ENCODE data around the gene CREM.
A peak's percentile ranks its signal among the peaks of the same experiment; 100 is the strongest.
"Not testable (repeated sequence)": the region's sequence is repeated elsewhere in the genome, so short reads cannot be mapped to it uniquely, and the experiment has no call there.

Gene CREM

GRCh38 chr10:35212856-35213255 lies 86.2 kb downstream of the CREM start:
- Histone ChIP-seq H3K9me3 (ENCODE audit: severe bottlenecking) (no peaks in the 10 kb centered on the region), H3K36me3 (ENCODE audit: low read depth) (no peaks in the 10 kb centered on the region), H3K27me3 (ENCODE audit: insufficient read depth, poor library complexity, severe bottlenecking) (no peaks in the 10 kb centered on the region), H3K27ac (ENCODE audit: poor library complexity, severe bottlenecking) (no peak overlapping the region), H3K4me3 (ENCODE audit: severe bottlenecking) (no peak overlapping the region), H3K4me1 (ENCODE audit: insufficient read depth, poor library complexity, severe bottlenecking) (no peaks in the 10 kb centered on the region)
- DNase-seq (ENCODE audit: low spot score) (no peak), ATAC-seq (ENCODE audit: low read depth) (no peak)
- no peak for TF ChIP-seq CTCF (IDR thresholded peaks at IDR 0.05; ENCODE audit: poor library complexity, severe bottlenecking)

- Histone ChIP-seq H3K27me3 (ENCODE audit: insufficient read depth, poor library complexity, severe bottlenecking) (no peaks in the 10 kb centered on the region), H3K36me3 (ENCODE audit: low read depth) (no peaks in the 10 kb centered on the region), H3K27ac (ENCODE audit: poor library complexity, severe bottlenecking) (no peak overlapping the region), H3K4me1 (ENCODE audit: insufficient read depth, poor library complexity, severe bottlenecking) (no peaks in the 10 kb centered on the region), H3K9me3 (ENCODE audit: severe bottlenecking) (no peaks in the 10 kb centered on the region), H3K4me3 (ENCODE audit: severe bottlenecking) (no peak overlapping the region)
- no peak for TF ChIP-seq CTCF (IDR thresholded peaks at IDR 0.05; ENCODE audit: poor library complexity, severe bottlenecking)
- DNase-seq (ENCODE audit: low spot score) (no peak), ATAC-seq (ENCODE audit: low read depth) (no peak)
Measured at GRCh38 chr10:35213699-35214098, 87.1 kb downstream of the CREM start.

- Histone ChIP-seq H3K4me3 (ENCODE audit: severe bottlenecking) (no peak overlapping the region), H3K4me1 (ENCODE audit: insufficient read depth, poor library complexity, severe bottlenecking) (no peaks in the 10 kb centered on the region), H3K36me3 (ENCODE audit: low read depth) (no peaks in the 10 kb centered on the region), H3K27me3 (ENCODE audit: insufficient read depth, poor library complexity, severe bottlenecking) (no peaks in the 10 kb centered on the region), H3K27ac (ENCODE audit: poor library complexity, severe bottlenecking) (no peak overlapping the region), H3K9me3 (ENCODE audit: severe bottlenecking) (no peaks in the 10 kb centered on the region)
- no peak for TF ChIP-seq CTCF (IDR thresholded peaks at IDR 0.05; ENCODE audit: poor library complexity, severe bottlenecking)
- no peak for DNase-seq (ENCODE audit: low spot score)
- no peak for ATAC-seq (ENCODE audit: low read depth)
Measured at GRCh38 chr10:35214607-35215020, 88.0 kb downstream of the CREM start.

GRCh38 chr10:35215107-35215506 lies 88.5 kb downstream of the CREM start:
- TF ChIP-seq CTCF (IDR thresholded peaks at IDR 0.05; ENCODE audit: poor library complexity, severe bottlenecking) = no peak
- Histone ChIP-seq H3K27ac (ENCODE audit: poor library complexity, severe bottlenecking) (no peak overlapping the region), H3K4me1 (ENCODE audit: insufficient read depth, poor library complexity, severe bottlenecking) (no peaks in the 10 kb centered on the region), H3K27me3 (ENCODE audit: insufficient read depth, poor library complexity, severe bottlenecking) (no peaks in the 10 kb centered on the region), H3K36me3 (ENCODE audit: low read depth) (no peaks in the 10 kb centered on the region), H3K9me3 (ENCODE audit: severe bottlenecking) (no peaks in the 10 kb centered on the region), H3K4me3 (ENCODE audit: severe bottlenecking) (no peak overlapping the region)
- DNase-seq (ENCODE audit: low spot score) (no peak), ATAC-seq (ENCODE audit: low read depth) (no peak)

- ATAC-seq (ENCODE audit: low read depth) (0 out of 3 replicates have a peak, but pooled peaks have one; percentile 56), DNase-seq (ENCODE audit: low spot score) (no peak)
- Histone ChIP-seq H3K4me1 (ENCODE audit: insufficient read depth, poor library complexity, severe bottlenecking) (no peaks in the 10 kb centered on the region), H3K9me3 (ENCODE audit: severe bottlenecking) (no peaks in the 10 kb centered on the region), H3K36me3 (ENCODE audit: low read depth) (no peaks in the 10 kb centered on the region), H3K4me3 (ENCODE audit: severe bottlenecking) (no peak overlapping the region), H3K27ac (ENCODE audit: poor library complexity, severe bottlenecking) (no peak overlapping the region), H3K27me3 (ENCODE audit: insufficient read depth, poor library complexity, severe bottlenecking) (no peaks in the 10 kb centered on the region)
- no peak for TF ChIP-seq CTCF (IDR thresholded peaks at IDR 0.05; ENCODE audit: poor library complexity, severe bottlenecking)
Measured at GRCh38 chr10:35216303-35216905, 89.8 kb downstream of the CREM start.

DNA sequence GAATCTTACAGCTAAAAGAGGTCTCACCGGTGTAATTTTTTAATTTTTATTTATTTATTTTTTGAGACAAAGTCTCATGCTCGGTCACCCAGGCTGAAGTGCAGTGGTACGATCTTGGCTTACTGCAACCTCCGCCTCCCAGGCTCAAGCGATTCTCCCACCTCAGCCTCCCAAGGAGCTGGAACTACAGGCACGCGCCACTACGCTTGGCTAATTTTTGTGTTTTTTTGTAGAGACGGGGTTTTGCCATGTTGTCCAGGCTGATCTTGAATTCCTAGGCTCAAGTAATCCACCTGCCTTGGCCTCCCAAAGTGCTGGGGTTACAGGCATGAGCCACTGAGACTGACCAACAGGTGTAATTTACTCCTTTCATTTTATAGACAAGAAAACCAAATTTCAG lies 90.3 kb downstream of the CREM start:
- DNase-seq (ENCODE audit: low spot score); H3K9me3 ChIP-seq (ENCODE audit: severe bottlenecking); H3K27me3 ChIP-seq (ENCODE audit: insufficient read depth, poor library complexity, severe bottlenecking); H3K4me3 ChIP-seq (ENCODE audit: severe bottlenecking); H3K36me3 ChIP-seq (ENCODE audit: low read depth); H3K4me1 ChIP-seq (ENCODE audit: insufficient read depth, poor library complexity, severe bottlenecking); H3K27ac ChIP-seq (ENCODE audit: poor library complexity, severe bottlenecking); ATAC-seq (ENCODE audit: low read depth): not testable (repeated sequence)

All from RWPE2 (cell line).